Calu3 (cell line): Measurements from ENCODE around the gene ADSL. TPM values are rescaled to one million over a fixed set of nuclear protein-coding genes. Genes with fewer than 3 reads are reported as not detected.

Experiments
- BruUV-seq: library from RNA; stranded (reverse); fragments of 400-500 nt; replicated peaks from 2 replicates; lab custom pipeline; 2021; lab: Mats Ljungman, UMichigan
- CTCF ChIA-PET: fragments of 300-600 bp; sonication (Branson Sonifier 250); formaldehyde crosslinking; loops from one replicate; lab custom pipeline; 2022; ENCODE audit warnings: antibody characterized with exemption; lab: Charles Lee
- DNase-seq: peaks from one replicate; pipeline ENCODE4 v3.0.0; 2022
- H3K27ac Mint-ChIP-seq: one replicate; pipeline ENCODE4 v1.8.0; 2022; ENCODE audit warnings: mixed read lengths; ENCODE audit not compliant: unreplicated experiment
- H3K27me3 Mint-ChIP-seq: one replicate; pipeline ENCODE4 v1.8.0; 2022; ENCODE audit warnings: mixed read lengths; ENCODE audit not compliant: unreplicated experiment
- H3K36me3 Mint-ChIP-seq: one replicate; pipeline ENCODE4 v1.8.0; 2022; ENCODE audit warnings: mild to moderate bottlenecking, moderate library complexity, mixed read lengths; ENCODE audit not compliant: insufficient read depth, unreplicated experiment
- H3K4me1 Mint-ChIP-seq: one replicate; pipeline ENCODE4 v1.8.0; 2022; ENCODE audit warnings: mild to moderate bottlenecking, low read depth, mixed read lengths; ENCODE audit not compliant: unreplicated experiment
- H3K4me3 Mint-ChIP-seq: one replicate; pipeline ENCODE4 v1.8.0; 2022; ENCODE audit warnings: mild to moderate bottlenecking, low read depth, moderate library complexity, mixed read lengths; ENCODE audit not compliant: unreplicated experiment
- H3K9me3 Mint-ChIP-seq: one replicate; pipeline ENCODE4 v1.8.0; 2022; ENCODE audit warnings: low read depth, mixed read lengths; ENCODE audit not compliant: unreplicated experiment
- intact Hi-C: fragments of 100-400 bp; cut with micrococcal nuclease; formaldehyde crosslinking; loops from one replicate; pipeline ENCODE4 v1.10.0; 2022; ENCODE audit not compliant: unreplicated experiment
- total RNA-seq: library from RNA; stranded (reverse); gene quantifications from 2 replicates; pipeline ENCODE4 v1.2.3, GENCODE V29; 2022
- TF ChIP-seq, protein P1 (sequence below): fragments of 200-600 bp; IDR thresholded peaks from one replicate; pipeline ENCODE4 v1.8.0; 2022; ENCODE audit warnings: antibody characterized with exemption; ENCODE audit not compliant: unreplicated experiment

The ADSL gene
- total RNA-seq, 1 experiment from 2014 or later = 96.3 TPM

DNA sequence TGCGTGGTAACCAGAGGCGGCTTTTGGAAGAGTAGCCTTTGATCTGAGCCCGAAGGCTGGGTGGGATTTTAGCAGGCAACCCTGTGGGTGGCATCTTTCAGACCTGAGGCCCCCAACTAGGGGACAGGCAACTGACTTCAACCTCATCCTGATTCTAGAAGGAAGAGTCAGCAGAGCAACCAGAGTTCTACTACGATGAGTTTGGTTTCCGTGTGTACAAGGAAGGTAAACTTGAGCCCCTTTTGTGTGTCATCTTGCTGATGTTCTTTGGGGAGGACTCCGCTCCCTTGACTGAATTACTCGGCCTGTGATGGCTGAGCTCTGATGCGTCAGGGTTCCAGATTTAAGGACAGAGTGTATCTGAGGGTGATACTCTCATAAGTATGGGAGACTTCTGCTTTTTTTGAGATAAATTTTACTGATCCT is 55.7 kb downstream of the ADSL start:
- intact Hi-C loops = no loop called here
- Mint-ChIP-seq H3K36me3 (peaks cover 27% of the 10 kb centered on the region), H3K4me1 (peaks cover 10% of the 10 kb centered on the region), H3K9me3 (no peaks in the 10 kb centered on the region), H3K27me3 (no peaks in the 10 kb centered on the region), H3K4me3 (no peak overlapping the region), H3K27ac (no peak overlapping the region)
- no TSS peak for BruUV-seq
- CTCF ChIA-PET = no interaction called here
- DNase-seq = no peak
- TF ChIP-seq, protein P1, sequence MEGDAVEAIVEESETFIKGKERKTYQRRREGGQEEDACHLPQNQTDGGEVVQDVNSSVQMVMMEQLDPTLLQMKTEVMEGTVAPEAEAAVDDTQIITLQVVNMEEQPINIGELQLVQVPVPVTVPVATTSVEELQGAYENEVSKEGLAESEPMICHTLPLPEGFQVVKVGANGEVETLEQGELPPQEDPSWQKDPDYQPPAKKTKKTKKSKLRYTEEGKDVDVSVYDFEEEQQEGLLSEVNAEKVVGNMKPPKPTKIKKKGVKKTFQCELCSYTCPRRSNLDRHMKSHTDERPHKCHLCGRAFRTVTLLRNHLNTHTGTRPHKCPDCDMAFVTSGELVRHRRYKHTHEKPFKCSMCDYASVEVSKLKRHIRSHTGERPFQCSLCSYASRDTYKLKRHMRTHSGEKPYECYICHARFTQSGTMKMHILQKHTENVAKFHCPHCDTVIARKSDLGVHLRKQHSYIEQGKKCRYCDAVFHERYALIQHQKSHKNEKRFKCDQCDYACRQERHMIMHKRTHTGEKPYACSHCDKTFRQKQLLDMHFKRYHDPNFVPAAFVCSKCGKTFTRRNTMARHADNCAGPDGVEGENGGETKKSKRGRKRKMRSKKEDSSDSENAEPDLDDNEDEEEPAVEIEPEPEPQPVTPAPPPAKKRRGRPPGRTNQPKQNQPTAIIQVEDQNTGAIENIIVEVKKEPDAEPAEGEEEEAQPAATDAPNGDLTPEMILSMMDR = no peak

DNA sequence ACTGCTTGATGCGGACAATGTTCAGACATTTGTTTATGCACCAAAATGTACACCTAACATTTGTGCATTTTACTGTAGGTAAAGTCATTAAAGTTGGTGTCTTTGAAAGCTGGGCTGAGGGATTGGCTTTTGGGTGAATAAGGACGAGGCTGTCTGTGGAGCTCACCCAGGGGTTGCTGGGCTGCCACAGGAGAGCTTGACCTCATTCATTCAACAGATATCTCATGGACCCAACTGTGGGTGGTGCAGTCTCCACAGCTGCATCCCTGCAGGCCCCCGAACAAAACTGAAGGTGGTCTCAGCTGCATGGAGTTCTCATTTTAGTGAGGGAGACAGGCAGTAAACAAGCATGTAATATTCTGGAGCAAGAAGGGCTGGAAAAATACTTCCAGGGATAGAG is 56.8 kb downstream of the ADSL start:
- CTCF ChIA-PET = no interaction called here

DNA sequence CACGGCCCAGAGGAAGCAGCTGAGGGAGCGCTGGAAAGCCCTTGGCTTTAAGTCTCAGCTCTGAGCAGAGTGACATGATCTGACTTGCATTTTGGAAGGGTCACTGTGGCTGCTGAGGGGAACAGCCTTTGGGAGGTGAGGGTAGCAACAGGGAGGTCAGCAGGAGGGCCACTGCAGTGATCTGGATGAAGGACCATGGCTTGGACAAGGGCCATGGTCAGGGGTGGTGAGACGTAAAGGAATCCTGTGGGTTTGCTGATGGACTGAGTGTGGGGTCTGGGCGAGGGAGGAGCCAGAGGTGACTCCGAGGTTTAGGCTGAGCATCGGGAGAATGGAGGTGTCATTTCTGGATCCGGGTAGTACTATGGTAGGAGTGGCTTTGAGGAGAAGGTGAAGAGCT is 57.4 kb downstream of the ADSL start:
- CTCF ChIA-PET = no interaction called here
- Mint-ChIP-seq H3K36me3 (peaks cover 37% of the 10 kb centered on the region), H3K4me1 (no peaks in the 10 kb centered on the region), H3K9me3 (no peaks in the 10 kb centered on the region), H3K27me3 (no peaks in the 10 kb centered on the region), H3K27ac (peak overlapping the region; percentile 1), H3K4me3 (no peak overlapping the region)
- intact Hi-C loops = no loop called here
- BruUV-seq = no TSS peak
- TF ChIP-seq, protein P1 = no peak
- no peak for DNase-seq

More for the DNA sequence above, 56.8 kb downstream of the ADSL start:
- Mint-ChIP-seq H3K36me3 (peaks cover 32% of the 10 kb centered on the region), H3K9me3 (no peaks in the 10 kb centered on the region), H3K4me3 (no peak overlapping the region), H3K4me1 (no peaks in the 10 kb centered on the region), H3K27ac (no peak overlapping the region), H3K27me3 (no peaks in the 10 kb centered on the region)
- no peak for DNase-seq
- BruUV-seq = no TSS peak
- intact Hi-C loops = no loop called here
- TF ChIP-seq, protein P1 = no peak

DNA sequence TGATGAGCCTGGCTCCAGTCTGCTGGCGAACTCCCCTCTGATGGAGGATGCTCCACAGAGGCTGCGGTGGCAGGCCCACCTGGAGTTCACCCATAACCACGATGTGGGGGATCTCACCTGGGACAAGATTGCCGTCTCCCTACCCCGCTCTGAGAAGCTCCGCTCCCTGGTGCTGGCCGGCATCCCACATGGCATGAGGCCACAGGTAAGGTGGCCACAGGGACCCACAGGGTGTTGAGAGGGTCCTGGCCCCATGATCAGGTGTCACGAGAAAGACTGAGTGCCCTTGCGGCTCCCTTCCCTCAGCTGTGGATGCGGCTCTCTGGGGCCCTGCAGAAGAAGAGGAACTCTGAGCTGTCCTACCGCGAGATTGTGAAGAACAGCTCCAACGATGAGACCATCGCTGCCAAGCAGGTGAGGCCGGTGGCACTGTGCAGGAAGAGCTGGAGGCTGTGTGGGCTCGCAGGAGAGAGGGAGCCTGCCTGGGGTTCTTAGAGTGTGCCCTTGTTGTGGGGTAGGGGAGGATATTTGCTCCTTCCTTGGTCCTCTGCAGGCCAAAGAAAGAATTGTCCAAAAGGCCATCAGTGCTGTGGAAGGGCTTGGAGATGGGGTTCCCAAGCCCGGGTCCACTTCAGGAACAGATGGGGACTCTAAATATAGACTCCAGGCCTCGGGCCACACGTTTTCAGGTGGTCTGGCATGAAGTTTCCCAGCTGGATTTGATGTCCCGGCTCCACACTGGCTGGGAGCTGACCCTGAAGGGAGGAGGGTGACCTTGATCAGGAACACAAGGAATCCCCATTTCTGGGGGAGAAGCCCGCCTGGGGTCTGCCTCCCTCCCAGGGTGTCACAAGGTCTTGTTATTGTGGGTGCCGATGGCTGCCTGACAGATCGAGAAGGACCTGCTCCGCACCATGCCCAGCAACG is 58.2 kb downstream of the ADSL start:
- Mint-ChIP-seq H3K27ac (no peak overlapping the region), H3K36me3 (peaks cover 45% of the 10 kb centered on the region)
- CTCF ChIA-PET = no interaction called here

More for the DNA sequence above, 58.2 kb downstream of the ADSL start:
- H3K27me3 Mint-ChIP-seq = no peaks in the 10 kb centered on the region
- no peak for DNase-seq
- TF ChIP-seq, protein P1 = no peak
- H3K9me3 Mint-ChIP-seq = no peaks in the 10 kb centered on the region
- H3K4me3 Mint-ChIP-seq = no peak overlapping the region
- no TSS peak for BruUV-seq
- intact Hi-C loops = no loop called here
- H3K4me1 Mint-ChIP-seq = no peaks in the 10 kb centered on the region
